HG03565 (cell line): ENCODE measurements around the gene ACBD6.

Experiments used
- ATAC-seq: cut with Tn5 transposase; IDR thresholded peaks from one replicate; pipeline ENCODE4 v1.9.1; 2021; ENCODE audit warnings: mild to moderate bottlenecking, moderate library complexity; ENCODE audit not compliant: unreplicated experiment

Gene ACBD6

DNA sequence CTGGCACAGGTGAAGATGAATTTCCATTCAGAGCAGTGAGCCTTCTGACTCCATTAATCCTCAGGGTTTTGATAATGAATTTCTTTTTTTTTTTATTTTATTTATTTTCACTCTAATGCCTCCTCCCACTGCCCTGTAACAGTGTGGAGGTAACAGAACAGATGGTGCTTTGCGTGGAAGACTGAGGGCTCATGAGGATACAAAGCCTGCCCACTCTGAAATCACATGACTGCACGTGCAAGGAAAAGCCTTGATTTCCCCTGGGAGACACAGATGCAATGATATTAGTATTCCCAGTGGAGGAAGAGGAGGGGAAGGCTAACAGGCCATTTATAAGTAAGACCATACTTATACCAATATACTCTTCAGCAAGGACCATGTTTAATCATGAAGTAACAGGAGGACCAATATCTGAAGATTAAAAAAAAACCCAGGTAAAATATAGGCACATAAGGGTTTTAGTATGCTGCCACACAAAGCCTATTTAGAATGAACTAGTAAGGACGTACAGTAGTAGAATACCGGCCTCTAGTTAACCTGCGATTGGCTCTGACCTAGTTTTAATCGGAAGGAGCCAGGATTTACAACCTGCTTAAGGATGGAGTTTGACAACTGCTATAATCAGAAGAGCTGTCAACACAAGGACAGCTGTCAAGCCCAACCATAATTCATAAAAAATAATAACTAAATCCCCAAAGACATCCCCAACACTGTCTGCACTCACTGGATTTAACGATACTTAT, 202.7 kb downstream of the ACBD6 start:
- ATAC-seq: no peak

DNA sequence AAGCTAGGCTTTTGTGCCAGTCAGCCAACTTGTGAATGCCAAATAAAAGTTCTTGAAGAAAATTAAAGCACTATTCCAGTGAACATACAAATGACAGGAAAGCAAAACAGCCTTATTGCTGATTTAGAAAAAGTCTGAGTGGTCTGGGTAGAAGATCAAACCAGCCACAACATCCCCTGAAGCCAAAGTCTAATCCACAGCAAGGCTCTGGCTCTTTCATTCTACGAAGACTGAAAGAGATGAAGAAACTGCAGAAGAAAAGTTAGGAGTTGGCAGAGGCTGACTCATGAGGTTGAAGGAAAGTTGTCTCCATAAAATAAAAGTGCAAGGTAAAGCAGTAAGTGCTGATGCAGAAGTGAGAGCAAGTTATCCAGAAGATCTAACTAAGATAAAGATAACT, 206.4 kb downstream of the ACBD6 start:
- no peak for ATAC-seq

DNA sequence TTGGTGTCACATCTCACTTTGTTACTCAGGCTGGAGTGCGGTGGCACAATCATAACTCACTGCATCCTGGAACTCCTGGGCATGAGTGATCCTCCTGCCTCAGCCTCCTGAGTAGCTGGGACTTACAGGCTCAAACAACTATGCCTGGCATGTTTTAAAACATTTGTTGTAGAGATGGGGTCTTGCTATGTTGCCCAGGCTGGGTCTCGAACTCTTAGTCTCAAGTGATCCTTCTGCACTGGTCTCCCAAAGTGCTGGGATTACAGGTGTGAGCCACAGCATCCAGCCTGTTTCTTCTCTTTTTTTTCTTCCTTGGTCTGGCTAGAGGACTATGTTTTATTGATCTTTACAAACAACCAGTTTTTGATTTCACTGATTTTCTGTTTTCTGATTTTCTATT, 207.7 kb downstream of the ACBD6 start:
- ATAC-seq: no peak

DNA sequence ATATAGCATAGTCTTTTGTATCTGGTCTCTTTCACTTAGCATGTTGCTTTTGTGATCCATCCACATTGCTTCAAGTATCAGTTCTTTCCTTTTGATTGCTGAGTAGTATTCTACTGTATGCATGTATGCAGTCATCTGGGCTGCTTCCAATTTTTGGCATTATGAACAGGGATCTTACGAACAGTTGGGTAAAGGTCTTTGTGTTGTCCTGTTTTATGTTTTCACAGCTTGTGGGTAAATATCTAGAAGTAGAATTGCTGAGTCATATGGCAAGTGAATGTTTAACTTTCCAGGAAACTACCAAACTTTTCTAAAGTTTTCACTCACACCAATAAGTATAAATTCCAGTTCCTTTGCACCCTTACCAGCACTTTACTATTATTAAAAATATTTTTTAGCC, 211.4 kb downstream of the ACBD6 start:
- no peak for ATAC-seq

DNA sequence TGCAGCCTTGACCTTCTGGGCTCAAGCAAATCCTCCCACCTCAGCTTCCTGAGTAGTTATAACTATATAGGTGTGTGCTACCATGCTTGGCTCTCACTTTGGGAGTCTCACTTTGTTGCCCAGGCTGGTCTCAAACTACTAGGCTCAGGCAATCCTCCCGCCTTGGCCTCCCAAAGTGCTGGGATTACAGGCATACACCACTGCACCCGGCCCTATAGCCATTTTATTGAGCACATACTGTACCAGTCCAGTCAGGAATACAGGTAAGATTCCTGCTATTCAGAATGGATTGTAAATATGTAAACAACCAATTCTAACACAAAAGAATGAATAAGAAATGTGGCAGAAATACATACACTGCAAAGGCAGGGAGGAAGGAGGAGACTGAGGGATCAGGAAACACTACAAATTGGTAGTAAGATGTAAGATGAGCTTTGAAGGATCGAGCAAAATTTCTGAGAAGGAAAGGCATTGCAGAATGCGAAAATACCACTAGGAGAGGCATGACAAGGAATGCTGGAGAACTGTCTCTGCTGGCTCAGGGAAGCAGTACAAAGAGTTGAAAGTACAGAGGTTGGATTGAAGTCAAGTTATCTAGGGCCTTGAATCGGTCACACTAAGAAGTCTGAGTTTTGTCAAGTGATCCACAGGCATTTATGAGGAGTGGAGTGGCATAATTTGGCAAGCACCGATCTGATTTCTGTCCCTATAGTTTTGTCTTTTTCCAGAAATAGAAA, 211.9 kb downstream of the ACBD6 start:
- no peak for ATAC-seq

DNA sequence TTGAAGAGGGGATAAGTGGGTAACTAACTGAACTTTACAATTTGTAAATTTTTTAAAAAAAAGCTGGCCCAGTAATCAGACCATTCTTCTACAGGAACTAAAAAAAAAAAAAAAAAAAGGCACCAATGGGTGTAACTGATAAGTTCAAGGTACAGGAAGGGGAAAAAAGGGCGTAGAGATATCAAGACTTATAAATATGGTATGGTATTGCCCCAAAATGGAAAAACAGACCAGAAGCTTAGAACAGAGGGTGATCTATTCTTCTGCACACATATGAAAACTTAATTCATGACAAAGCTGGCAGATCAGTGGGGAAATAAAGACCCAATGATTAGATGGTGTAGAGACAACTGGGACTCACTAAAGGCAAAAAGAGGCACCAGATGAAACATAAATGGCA, 213.4 kb downstream of the ACBD6 start:
- no peak for ATAC-seq

DNA sequence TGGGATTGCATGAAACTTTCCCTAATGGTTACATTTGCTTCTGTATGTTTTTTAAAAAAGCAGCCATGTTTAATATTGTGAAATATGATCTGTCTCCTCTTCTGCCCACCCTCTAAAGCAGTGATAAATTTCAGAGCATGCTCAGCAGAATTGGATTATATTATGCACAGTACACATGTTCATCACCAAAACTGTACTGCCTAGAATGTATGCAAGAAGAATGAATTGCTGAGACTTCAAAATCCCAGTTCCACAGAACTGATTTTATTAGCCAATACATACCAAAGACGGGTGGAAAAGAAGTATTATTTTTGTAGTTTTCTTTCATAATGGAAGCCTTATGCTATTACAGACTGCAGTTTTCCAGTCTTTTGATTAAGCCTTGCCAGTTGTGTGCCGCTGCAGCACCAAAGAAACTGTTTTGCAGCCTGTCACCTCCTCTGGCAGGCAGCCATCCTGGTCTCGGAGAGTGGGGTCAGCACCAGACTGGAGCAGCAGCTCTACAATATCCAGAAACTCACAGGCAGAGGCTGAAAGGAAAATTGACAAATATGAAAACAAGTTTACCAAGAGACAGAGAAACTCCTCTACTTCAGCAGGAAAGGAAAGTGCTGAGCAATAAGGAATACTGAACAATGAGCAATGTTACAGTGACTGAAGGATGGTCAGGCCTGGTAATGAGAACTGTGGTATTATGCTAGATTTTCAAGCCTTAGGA, 214.2 kb downstream of the ACBD6 start:
- ATAC-seq: no peak

DNA sequence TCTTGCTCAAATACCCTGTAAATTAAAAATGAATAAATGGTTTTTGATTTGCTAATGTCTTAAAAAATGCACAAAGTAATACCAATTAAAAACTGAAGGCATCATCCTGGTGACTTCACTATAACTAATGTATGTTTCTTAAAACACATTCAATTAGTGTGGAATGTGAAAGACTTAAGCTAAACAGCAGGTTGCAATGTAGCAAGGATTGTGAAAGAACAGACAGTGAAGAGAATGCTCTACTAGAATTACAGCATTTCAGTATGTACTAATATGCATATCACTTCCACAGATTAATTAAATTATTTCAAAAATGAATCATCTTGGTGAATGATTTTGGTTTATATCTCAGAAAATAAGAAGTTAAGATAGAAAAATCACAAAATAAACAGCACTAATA, 216.0 kb downstream of the ACBD6 start:
- no peak for ATAC-seq

DNA sequence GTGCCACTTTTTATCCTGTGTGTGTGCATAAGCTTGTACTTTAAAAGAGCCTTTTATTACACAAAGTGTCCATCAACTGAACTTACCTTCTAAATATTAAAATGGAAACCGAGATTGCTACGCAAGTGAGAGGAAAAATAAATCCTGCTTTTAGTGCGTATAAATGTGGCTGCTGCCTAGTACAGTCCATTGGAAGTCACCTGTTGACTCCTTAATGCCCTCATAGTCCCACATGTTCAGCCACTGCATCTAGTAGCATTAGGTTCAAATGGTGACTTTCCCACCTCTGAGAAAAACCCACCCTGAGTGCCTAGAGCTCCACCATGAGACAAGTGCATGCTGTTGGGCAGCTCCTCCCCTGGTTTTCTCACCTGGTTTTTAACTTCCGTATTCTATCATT, 219.3 kb downstream of the ACBD6 start:
- ATAC-seq: no peak

DNA sequence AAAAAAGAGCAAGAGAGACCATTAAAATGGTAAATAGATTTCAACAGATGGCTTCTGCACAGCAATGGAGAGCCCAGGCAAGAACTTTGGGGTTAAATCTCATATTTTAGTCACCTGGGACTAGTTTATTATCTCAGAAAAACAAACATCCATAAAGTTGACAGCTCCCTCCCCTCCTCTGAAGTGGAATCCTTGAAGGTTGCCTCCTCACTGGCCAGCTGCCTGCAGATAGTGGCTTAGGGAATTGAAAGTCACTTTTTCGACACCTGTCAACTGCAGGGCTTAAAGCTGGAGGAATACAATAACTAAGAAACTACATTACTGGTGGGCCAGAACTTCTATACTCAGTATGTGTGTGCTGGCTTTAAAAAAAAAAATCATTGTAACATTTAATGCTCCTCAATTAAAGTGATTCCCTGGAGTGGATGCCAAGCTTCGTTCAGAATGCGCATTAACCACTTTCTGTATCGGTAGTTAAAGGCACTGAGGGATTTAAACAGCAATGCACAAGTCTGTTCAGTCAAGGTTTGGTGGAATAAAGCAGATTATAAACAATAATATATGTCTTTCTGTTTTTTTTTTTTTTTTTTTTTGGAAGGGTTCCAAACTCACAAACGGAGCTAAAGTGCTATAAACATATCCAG, 219.9 kb downstream of the ACBD6 start:
- ATAC-seq: no peak

DNA sequence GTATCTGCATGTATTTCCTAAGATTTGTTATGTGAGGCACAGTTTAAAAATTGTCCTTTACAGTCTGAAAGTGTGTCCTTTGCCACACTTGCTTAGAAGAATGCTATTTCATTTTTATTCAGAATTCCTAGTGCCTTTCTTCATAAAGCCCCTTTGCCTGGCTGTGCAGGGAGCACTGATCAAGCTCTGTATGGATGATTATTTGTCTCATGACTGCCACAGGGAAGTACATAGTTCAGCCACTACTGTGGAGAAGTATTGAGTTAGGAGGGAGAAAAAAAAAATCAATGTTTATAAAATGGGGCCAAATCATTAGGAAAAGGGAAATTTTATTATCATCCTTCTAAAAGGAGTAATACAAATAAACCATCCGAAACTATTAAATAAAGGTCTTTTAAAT, 220.9 kb downstream of the ACBD6 start:
- no peak for ATAC-seq

DNA sequence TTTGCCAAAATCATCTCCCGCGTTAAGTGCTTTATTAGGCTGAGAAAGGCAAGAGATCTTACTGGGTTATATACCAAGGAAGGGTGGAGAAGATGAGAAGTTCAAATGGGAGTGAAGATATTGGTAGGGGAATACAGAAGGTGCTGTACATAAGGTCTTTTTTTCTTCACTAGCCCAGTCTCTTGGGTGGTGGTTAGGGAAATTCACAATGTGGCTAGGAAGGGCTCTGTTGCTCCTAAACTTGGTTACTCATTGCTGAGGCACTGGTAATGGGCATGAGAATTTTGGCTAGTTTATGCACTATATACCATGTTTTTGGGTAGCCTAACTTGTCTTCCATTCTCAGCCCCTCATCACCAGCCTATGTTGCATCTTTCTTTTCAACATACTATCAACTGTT, 221.8 kb downstream of the ACBD6 start:
- no peak for ATAC-seq

DNA sequence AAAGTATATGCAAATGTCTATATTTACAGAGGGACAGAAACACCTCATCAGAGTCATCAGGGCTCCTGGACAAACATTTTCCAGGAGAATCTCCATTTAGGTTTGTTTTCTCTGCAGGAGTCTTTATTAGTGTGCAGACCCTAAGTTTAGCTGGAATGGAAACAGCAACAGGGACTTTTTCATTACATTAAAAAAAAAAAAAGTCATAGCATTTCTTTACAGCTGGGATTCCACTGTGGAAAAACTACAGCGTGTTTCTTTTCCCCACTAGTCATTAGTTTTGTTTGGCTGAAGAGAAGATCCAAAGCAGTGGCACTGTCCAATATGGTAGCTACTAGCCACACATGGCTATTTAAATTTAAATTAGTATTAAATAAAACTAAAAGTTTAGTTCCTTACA, 222.7 kb downstream of the ACBD6 start:
- no peak for ATAC-seq

DNA sequence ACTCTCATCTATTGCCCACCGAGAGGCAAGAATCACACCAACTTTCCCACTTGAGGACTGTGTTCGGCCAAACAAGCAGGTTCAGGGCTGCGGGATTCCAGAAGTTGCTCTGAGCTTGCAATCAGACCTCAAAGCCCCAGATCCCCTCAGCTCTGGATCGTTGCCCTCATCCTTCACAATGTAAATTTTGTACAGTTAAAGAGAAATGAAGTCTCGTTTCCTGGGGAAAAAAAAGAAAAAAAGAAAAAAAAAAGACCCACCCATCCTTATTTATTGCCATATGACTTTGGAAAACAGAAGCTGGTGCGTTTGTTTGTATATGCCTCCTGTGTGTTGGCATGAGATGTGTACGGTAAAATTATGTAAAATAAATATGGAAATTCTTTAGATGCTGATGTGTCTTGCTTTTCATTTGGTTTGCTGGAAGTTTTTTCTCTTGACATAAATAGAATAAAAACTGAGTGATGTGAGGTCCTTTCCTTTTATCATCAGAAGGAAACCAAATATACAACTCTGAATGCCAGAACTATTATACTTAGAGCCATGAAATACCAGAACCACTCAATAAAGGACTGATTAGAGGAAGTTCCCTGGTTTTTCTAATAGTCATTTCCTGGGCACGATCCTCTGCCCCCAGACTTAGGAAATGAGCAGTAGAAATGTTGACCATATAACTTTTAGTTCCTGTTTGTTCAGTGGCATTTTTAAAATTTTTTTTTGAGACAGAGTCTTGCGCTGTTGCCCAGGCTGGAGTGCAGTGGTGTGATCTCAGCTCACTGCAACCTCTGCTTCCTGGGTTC, 223.6 kb downstream of the ACBD6 start:
- ATAC-seq: no peak

DNA sequence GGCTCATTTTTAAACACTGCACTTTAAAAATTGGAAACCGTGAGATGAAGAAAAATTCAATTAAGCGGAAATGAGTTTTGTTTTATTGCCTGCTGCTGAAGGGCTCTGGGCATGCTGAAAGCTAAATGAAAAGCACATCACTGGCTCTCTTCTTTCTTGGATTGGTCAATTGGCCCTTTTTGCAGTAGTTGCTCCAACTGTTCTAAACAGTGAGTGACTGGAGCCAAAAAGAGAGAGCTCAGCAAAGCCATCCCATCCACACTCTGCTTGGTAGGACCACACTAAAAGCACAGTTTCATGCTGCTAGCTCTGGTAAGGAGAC, 224.2 kb downstream of the ACBD6 start:
- ATAC-seq: no peak

DNA sequence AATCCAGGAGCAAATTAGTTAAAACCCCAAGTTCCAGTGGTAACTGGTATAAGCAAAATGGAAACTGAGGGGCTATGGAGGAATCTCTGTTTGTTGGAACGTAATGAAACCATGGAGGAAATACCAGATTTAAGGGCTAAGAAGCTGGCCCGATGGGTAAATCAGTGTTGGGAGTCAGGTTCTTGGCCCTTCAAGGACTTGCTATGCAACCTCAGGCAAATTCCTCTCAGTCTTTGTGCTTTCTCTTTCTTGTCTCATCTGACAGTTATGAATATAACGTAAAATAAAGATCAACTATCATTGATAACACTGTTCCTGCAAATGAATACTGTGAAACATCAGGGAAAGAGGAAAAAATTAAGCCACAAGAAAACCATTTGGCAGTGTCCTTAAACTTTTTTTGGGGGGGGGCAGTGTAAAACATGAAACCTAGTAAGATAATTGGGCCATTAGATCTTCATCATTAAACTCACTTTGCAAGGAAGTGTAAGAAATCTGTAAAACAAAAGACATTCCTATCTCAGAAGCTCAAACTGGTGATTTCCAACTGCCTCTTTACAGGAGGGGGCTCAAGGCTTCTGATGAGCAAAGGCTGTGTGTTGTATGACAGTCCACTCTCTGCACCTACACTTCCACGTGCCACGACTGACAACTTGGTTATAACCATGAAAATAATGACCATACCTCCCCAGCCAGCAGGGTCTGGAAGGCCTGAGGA, 224.7 kb downstream of the ACBD6 start:
- ATAC-seq: no peak

DNA sequence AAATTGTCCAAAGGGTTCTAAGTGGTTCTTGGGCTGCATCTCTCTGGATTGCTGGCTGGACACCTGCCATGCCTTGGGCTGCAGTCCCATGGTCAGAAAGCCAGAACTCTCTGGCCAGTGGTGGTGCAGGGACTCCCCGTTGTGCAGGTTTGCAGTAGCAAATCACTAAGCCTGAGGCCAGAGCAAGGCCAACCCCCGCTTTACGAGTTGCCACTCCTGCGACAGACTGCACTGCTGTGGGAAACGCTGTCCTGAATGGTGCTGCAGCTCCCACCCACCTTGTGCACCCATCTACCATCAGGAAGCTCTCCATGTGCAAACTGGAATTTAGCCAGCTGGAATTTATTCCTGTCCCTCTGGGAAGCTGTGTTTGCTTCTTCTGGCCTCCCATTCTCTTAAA, 226.7 kb downstream of the ACBD6 start:
- ATAC-seq: no peak

DNA sequence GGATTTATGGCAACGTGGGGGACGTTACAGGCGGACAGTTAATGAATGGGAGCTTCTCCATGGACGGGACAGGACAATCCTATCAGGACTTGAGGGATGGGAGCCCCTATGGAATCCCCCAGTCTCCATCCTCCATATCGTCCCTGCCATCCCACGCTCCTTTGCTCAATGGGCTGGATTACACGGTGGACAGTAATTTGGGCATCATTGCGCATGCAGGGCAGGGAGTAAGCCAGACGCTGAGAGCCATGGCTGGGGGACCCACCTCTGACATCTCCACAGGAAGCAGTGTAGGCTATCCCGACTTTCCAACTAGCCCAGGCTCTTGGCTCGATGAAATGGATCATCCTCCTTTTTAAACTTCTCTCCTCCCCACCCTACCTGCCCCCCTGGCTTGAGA, 228.2 kb downstream of the ACBD6 start:
- no peak for ATAC-seq

DNA sequence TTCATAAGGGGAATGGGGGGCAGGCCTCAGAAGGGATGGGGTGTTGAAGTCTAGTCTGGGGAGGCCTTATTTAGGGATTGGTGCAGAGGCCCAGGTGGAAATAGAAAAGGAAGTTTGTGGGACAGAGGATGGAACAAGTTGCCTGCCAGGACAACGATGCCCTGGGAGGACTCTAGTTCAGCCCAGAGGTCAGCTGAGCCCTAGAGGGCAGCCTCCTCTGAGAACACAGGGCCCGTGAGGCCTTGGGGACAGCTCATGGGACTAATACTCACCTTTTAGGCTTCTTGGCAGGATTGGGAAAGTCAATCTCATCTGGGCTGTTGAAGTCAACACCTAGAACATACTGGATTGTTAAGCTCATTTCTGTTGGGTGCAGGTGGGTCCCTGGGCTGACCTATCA, 229.3 kb downstream of the ACBD6 start:
- ATAC-seq: no peak

DNA sequence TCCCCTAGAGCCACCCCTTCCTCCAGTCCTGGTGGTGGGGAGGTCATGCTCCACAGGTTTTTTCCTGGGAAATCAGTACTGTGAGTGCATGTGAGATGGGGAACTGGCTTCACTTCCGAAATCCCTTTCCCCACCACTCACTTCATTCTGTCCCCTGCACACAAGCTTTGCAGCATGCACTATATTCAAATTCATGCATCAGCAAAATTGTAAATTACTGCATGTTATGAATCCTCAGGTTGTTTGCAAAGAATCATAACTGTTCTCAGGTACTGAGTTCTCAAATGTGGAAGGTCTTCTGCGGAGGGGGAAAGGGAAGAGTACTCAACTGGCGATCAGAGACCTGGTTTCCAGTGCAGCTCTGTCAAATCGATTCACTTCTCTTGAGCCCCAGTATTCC, 230.0 kb downstream of the ACBD6 start:
- ATAC-seq: no peak
